Activated CD8-positive, alpha-beta T cell treated with anti-CD3 and anti-CD28 coated beads, Interleukin-2, amount 10 ng/mL, durations not matched to agents 7 days and 5 days (primary cell): ENCODE results near the gene SLC6A19. TPM values are rescaled to one million over a fixed set of nuclear protein-coding genes. Genes with fewer than 3 reads are reported as not detected.

Experiments used
- ATAC-seq: fragments of 150-1000 bp; cut with Tn5 transposase; one replicate; pipeline ENCODE4 v1.10.0; 2021; ENCODE audit warnings: moderate library complexity
- CTCF ChIA-PET: fragments of 350-600 bp; sonication (Branson Sonifier 250); formaldehyde crosslinking; loops from one replicate; lab custom pipeline; 2021; ENCODE audit warnings: antibody characterized with exemption; lab: Charles Lee
- POLR2A ChIA-PET: fragments of 350-600 bp; sonication (Branson Sonifier 250); formaldehyde crosslinking; loops from one replicate; lab custom pipeline; 2021; ENCODE audit warnings: antibody characterized with exemption; lab: Charles Lee
- DNase-seq: peaks from one replicate; pipeline ENCODE4 v3.0.0-alpha.2; 2020
- H3K27ac Mint-ChIP-seq: one replicate; pipeline ENCODE4 v1.8.0; 2021; ENCODE audit warnings: mild to moderate bottlenecking, mixed read lengths
- H3K27me3 Mint-ChIP-seq: one replicate; pipeline ENCODE4 v1.8.0; 2021; ENCODE audit warnings: low read depth, mixed read lengths
- H3K36me3 Mint-ChIP-seq: one replicate; pipeline ENCODE4 v1.8.0; 2021; ENCODE audit warnings: low read depth, mixed read lengths
- H3K4me1 Mint-ChIP-seq: one replicate; pipeline ENCODE4 v1.8.0; 2021; ENCODE audit warnings: low read depth, mixed read lengths
- H3K4me3 Mint-ChIP-seq: one replicate; pipeline ENCODE4 v1.8.0; 2021; ENCODE audit warnings: mild to moderate bottlenecking, mixed read lengths
- H3K9me3 Mint-ChIP-seq: one replicate; pipeline ENCODE4 v1.8.0; 2022; ENCODE audit warnings: mixed read lengths; ENCODE audit not compliant: insufficient read depth
- total RNA-seq, 2 experiments: library from RNA; stranded (reverse); gene quantifications; one replicate each; pipeline ENCODE4 v1.2.3, GENCODE V29; 2021

Gene SLC6A19
- total RNA-seq, 2 experiments from 2014 or later = not detected

DNA sequence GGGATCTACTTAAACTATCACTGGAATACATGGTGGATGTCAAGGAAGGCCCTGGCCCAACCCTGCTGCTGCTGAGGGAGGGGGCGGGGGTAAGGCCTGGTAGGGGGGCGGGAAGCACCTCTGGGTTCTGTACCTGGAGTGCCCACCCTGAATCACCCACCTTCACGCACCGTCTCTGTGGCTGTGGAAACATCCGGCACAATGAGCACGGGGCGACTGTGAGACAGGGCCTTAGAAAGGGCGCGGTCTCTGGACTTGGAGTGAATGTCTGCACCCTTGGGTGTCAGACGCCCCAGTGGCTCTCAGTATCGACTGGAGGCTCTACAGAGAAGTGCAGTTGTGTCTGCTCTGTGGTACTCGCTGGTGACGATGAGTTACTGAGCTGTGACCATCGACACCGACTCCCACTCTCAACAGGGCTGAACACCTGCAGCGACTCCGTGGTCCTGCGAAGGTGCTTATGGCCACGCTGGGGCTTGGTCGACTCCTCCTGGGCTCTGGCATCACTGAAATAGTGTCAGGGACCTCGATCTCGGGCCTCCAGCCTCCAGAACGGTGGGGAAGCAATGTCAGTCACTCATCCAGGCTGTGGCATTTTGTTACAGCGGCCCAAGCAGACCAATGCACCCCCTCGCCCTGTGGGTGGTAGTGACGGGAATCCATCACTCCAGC lies 25.5 kb upstream of the SLC6A19 start:
- Mint-ChIP-seq H3K27ac (no peak overlapping the region), H3K4me1 (peaks cover 7% of the 10 kb centered on the region), H3K36me3 (no peaks in the 10 kb centered on the region), H3K4me3 (no peak overlapping the region), H3K9me3 (no peaks in the 10 kb centered on the region), H3K27me3 (peaks cover 4% of the 10 kb centered on the region)
- ATAC-seq (no peak), DNase-seq (no peak)
- ChIA-PET CTCF (no interaction called here), POLR2A (no interaction called here)

DNA sequence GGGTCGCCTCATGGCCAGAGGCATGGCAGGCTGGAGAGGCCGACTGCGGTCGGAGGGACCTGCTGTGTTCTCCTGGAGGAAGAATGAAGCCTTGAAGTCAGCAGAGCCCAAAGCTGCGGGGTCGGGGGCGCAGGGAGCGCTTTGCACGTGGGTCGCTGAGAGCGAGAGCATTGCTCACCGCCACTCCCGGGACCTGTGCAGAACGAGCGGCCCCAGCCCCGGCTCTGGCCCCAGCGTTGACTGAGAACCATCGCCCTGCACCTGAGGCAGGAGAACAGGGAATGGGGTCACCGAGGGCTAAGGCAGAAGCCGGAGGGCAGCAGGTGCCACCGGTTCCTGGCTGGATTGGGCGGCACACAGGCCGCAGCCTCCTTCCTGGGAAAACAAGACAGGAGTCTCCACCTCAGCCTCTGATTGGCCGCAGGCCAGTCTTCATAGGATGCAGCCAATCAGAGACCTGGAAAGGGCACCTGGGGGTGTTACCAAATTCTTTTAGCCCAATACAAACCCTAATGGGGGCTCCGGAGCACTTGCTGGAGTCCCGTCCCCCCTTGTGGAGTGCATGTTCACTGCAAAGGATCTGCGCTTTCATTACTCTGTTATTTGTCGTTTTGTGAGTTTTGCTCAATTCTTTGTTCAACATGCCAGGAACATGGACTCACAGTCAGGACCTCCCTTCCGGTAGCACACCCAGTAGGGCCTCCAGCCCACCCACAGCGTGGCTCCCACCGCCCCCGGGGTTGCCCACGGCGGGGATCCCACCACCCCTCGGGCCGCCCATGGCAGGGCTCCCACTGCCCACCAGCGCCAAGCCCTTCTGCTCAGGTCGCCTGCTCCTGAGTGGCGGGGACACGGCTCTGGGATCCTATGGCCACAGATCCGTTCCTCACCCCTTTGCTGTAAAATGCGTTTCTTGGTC lies 24.7 kb upstream of the SLC6A19 start:
- POLR2A ChIA-PET = no interaction called here
- ATAC-seq = no peak

GRCh38 chr5:1177826-1178528 lies 23.4 kb upstream of the SLC6A19 start:
- no peak for DNase-seq

More for the DNA sequence above, 24.7 kb upstream of the SLC6A19 start:
- no peaks in the 10 kb centered on the region for H3K36me3 Mint-ChIP-seq
- H3K4me1 Mint-ChIP-seq = peaks cover 7% of the 10 kb centered on the region
- CTCF ChIA-PET = no interaction called here
- peaks cover 4% of the 10 kb centered on the region for H3K27me3 Mint-ChIP-seq
- H3K27ac Mint-ChIP-seq = no peak overlapping the region
- H3K9me3 Mint-ChIP-seq = no peaks in the 10 kb centered on the region
- H3K4me3 Mint-ChIP-seq = no peak overlapping the region
- DNase-seq = no peak

GRCh38 chr5:1178529-1179382 lies 22.6 kb upstream of the SLC6A19 start:
- ChIA-PET POLR2A (interaction anchor here (0.6 kb wide), 1 partner anchor 757 kb away, joined by 3 read pairs; no protein-coding TSS in a partner anchor), CTCF (no interaction called here)
- H3K27ac Mint-ChIP-seq = no peak overlapping the region
- no peak for DNase-seq
- H3K36me3 Mint-ChIP-seq = no peaks in the 10 kb centered on the region
- no peak overlapping the region for H3K4me3 Mint-ChIP-seq
- peaks cover 2% of the 10 kb centered on the region for H3K27me3 Mint-ChIP-seq
- no peak for ATAC-seq
- no peaks in the 10 kb centered on the region for H3K9me3 Mint-ChIP-seq
- H3K4me1 Mint-ChIP-seq = no peaks in the 10 kb centered on the region

More at GRCh38 chr5:1177826-1178528, 23.4 kb upstream of the SLC6A19 start:
- no peak for ATAC-seq
- ChIA-PET POLR2A (interaction anchor here (0.6 kb wide), 1 partner anchor 758 kb away, joined by 3 read pairs; no protein-coding TSS in a partner anchor), CTCF (no interaction called here)
- Mint-ChIP-seq H3K27me3 (peaks cover 4% of the 10 kb centered on the region), H3K4me3 (no peak overlapping the region), H3K27ac (no peak overlapping the region), H3K36me3 (no peaks in the 10 kb centered on the region), H3K4me1 (peaks cover 4% of the 10 kb centered on the region), H3K9me3 (no peaks in the 10 kb centered on the region)

- no peaks in the 10 kb centered on the region for H3K4me1 Mint-ChIP-seq
- ATAC-seq (no peak), DNase-seq (no peak)
- no peaks in the 10 kb centered on the region for H3K9me3 Mint-ChIP-seq
- H3K4me3 Mint-ChIP-seq = no peak overlapping the region
- CTCF ChIA-PET = no interaction called here
- H3K27ac Mint-ChIP-seq = no peak overlapping the region
- peaks cover under 1% of the 10 kb centered on the region for H3K27me3 Mint-ChIP-seq
- H3K36me3 Mint-ChIP-seq = no peaks in the 10 kb centered on the region
- POLR2A ChIA-PET = no interaction called here
Measured at GRCh38 chr5:1179383-1179715, 22.0 kb upstream of the SLC6A19 start.

DNA sequence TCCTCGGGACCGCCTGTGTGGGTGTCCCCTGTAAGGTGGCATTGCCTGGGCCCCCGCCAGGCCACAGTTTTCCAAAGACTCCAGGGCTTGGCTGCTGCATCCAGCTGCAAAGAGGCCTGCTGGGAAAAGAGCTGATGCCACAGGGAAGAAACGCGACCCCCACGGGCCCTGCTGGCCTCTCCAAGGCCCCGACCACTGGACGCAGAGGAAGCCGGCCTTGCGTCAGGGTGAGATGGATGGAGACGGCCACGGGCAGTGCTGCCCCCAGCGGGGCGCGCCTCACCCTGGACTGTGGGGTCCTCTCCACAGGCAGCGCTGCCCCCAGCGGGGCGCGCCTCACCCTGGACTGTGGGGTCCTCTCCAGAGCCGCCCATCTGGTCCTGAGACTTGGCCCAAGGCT lies 21.3 kb upstream of the SLC6A19 start:
- Mint-ChIP-seq H3K4me1 (no peaks in the 10 kb centered on the region), H3K9me3 (no peaks in the 10 kb centered on the region), H3K36me3 (no peaks in the 10 kb centered on the region), H3K4me3 (no peak overlapping the region), H3K27ac (no peak overlapping the region), H3K27me3 (no peaks in the 10 kb centered on the region)
- DNase-seq (no peak), ATAC-seq (no peak)
- POLR2A ChIA-PET = no interaction called here
- CTCF ChIA-PET = no interaction called here

DNA sequence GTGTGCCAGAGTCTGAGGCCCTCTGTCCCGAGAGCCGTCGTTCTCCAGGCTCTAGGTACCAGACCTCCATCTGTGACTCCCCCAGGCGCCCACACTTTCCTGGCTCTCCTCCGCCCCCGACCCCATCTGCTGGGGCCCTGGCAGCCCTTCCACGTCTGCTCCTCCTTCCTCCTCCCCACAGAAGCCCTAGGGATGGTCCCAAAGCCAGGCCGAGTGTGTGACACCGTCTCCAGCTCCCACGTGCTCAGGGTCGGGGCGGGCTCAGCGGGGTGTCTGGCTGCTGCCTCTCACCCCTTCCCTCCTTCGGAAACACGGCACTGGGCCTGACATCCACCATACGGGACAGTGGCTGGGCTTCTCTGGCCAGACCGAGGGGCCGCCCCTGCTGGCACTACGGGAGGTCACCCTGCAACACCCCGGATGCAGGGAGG lies 20.5 kb upstream of the SLC6A19 start:
- no peaks in the 10 kb centered on the region for H3K27me3 Mint-ChIP-seq
- ChIA-PET POLR2A (no interaction called here), CTCF (no interaction called here)
- no peaks in the 10 kb centered on the region for H3K4me1 Mint-ChIP-seq
- H3K27ac Mint-ChIP-seq = no peak overlapping the region
- H3K4me3 Mint-ChIP-seq = no peak overlapping the region
- no peaks in the 10 kb centered on the region for H3K9me3 Mint-ChIP-seq
- DNase-seq (no peak), ATAC-seq (no peak)
- no peaks in the 10 kb centered on the region for H3K36me3 Mint-ChIP-seq

DNA sequence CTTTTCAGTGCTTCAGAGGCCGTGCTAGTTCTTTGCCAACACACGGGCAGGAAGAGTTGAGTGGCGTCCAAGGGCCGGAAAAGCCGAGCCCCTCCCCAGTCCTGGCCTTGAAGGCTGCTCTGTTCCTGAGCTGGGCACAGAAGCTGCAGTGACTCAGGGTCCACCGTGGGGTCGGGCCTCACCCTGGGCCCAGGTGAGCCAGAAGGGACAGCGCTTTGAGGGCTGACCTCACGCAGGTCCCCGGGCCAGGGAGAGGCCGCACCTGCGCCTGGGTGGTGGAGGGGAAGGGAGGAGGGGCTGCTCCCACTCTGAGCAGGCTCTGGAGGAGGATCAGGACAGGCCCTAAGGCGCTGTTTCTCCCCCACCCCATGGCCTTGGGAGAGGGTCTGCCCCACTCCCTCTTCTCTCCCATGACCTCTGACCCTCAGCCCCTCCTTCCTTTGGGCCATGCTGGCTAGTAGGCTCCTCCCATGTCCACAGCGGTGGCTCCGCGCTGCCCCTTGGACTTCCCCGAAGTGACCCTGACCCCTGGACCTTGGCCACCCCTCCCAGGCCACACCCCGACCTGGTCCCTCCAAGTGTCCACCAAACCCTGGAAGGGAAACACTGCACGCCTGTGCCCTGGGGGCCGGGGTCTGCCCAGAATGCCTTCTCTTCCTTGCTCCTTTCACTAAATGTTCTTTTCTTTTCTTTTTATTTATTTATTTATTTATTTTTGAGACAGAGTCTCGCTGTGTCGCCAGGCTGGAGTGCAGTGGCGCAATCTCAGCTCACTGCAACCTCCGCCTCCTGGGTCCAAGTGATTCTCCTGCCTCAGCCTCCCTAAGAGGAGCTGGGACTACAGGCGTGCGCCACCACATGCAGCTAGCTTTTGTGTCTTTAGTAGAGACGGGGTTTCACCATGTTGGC lies 19.7 kb upstream of the SLC6A19 start:
- Mint-ChIP-seq H3K4me3 (no peak overlapping the region), H3K9me3 (no peaks in the 10 kb centered on the region), H3K27me3 (no peaks in the 10 kb centered on the region), H3K4me1 (no peaks in the 10 kb centered on the region), H3K27ac (no peak overlapping the region), H3K36me3 (no peaks in the 10 kb centered on the region)
- ChIA-PET CTCF (no interaction called here), POLR2A (no interaction called here)
- no peak for ATAC-seq
- no peak for DNase-seq

DNA sequence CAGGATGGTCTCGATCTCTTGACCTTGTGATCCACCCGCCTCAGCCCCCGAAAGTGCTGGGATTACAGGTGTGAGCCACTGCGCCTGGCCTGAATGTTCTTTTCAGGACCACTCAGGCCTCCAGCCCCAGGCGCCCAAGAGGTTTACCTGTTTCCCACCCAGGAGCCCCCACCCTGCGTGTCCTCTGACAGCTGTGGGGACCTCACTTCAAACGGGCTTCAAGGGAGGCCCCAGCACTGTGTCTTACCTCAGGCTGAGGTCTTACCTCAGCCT lies 19.1 kb upstream of the SLC6A19 start:
- H3K27me3 Mint-ChIP-seq = no peaks in the 10 kb centered on the region
- ChIA-PET CTCF (no interaction called here), POLR2A (no interaction called here)
- H3K9me3 Mint-ChIP-seq = no peaks in the 10 kb centered on the region
- H3K4me1 Mint-ChIP-seq = no peaks in the 10 kb centered on the region
- no peaks in the 10 kb centered on the region for H3K36me3 Mint-ChIP-seq
- DNase-seq (no peak), ATAC-seq (no peak)
- no peak overlapping the region for H3K4me3 Mint-ChIP-seq
- H3K27ac Mint-ChIP-seq = no peak overlapping the region

DNA sequence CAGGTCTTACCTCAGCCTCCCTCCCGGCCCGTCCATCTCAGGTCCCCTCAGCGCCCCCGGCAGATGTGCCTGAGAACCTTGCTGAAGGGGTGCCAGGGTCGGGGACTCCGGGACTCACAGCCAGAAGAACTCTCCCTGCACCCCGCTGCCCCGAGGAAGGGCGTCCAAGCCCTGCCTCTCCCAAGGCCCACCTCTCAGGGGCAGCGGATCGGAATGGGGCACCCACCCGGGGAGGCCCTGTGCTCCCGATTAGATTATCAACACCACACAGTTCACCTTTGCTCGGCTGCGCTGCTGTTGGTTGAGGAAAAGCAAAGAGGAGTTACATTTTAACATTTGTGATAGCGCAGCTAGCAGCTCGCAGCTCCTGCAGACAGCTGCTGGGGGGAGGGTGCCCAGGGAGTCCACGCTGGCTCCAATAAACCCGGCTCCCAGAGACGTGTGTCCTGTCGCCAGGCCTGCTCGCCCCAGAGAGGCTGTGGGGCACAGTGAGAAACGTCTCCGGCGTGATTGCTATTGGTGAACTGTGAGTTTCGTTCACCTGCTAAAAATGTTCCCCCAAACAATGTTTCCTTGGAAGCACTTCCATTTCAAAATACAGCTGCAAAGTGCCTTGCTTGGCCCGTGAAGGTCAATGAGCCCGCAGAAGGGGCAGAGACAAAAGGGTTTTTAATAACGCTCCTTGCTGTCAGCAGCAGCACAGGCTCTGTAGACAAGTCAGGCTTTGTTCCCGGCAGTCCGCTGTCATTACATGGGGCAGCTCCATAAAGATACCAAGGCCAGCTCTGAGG lies 18.6 kb upstream of the SLC6A19 start:
- no peaks in the 10 kb centered on the region for H3K36me3 Mint-ChIP-seq
- no peak overlapping the region for H3K4me3 Mint-ChIP-seq
- CTCF ChIA-PET = no interaction called here
- DNase-seq (no peak), ATAC-seq (no peak)
- POLR2A ChIA-PET = interaction anchor here (0.7 kb wide), 1 partner anchor 249 kb away, joined by 3 read pairs; no protein-coding TSS in a partner anchor
- no peak overlapping the region for H3K27ac Mint-ChIP-seq
- no peaks in the 10 kb centered on the region for H3K9me3 Mint-ChIP-seq
- H3K4me1 Mint-ChIP-seq = no peaks in the 10 kb centered on the region
- no peaks in the 10 kb centered on the region for H3K27me3 Mint-ChIP-seq
